Neural cell (in vitro differentiated cells): Measurements from ENCODE around the gene RADX.

ENCODE experiments used
- MXI1 ChIP-seq: fragments of 450-650 bp; conservative IDR thresholded peaks from 2 replicates; pipeline ENCODE4 v1.6.1; 2014; ENCODE audit warnings: antibody characterized with exemption, mild to moderate bottlenecking; ENCODE audit not compliant: poor library complexity, severe bottlenecking
- POLR2AphosphoS5 ChIP-seq: IDR thresholded peaks from 2 replicates; pipeline ENCODE4 v1.6.1; 2012
- TF ChIP-seq, protein P1 (sequence below): fragments of 450-650 bp; IDR thresholded peaks from 2 replicates; pipeline ENCODE4 v1.5.1; 2014; ENCODE audit warnings: antibody characterized with exemption, mild to moderate bottlenecking, moderate library complexity; ENCODE audit not compliant: poor library complexity, severe bottlenecking

GRCh38 chrX:106706466-106706865, 94.7 kb downstream of the RADX start:
- TF ChIP-seq, protein P1, sequence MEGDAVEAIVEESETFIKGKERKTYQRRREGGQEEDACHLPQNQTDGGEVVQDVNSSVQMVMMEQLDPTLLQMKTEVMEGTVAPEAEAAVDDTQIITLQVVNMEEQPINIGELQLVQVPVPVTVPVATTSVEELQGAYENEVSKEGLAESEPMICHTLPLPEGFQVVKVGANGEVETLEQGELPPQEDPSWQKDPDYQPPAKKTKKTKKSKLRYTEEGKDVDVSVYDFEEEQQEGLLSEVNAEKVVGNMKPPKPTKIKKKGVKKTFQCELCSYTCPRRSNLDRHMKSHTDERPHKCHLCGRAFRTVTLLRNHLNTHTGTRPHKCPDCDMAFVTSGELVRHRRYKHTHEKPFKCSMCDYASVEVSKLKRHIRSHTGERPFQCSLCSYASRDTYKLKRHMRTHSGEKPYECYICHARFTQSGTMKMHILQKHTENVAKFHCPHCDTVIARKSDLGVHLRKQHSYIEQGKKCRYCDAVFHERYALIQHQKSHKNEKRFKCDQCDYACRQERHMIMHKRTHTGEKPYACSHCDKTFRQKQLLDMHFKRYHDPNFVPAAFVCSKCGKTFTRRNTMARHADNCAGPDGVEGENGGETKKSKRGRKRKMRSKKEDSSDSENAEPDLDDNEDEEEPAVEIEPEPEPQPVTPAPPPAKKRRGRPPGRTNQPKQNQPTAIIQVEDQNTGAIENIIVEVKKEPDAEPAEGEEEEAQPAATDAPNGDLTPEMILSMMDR: no peak
- TF ChIP-seq MXI1 (no peak), POLR2AphosphoS5 (no peak)
